Cerebellar cortex (tissue), 1 donor: ENCODE results near the gene ACOT2.
A peak's percentile ranks its signal among the peaks of the same experiment; 100 is the strongest.
"Not testable (repeated sequence)": the region's sequence is repeated elsewhere in the genome, so short reads cannot be mapped to it uniquely, and the experiment has no call there.

ENCODE experiments used
- DNase-seq: peaks from one replicate; pipeline ENCODE4 v3.0.0-alpha.2; 2015; ENCODE audit warnings: low spot score

ACOT2 gene, protein sequence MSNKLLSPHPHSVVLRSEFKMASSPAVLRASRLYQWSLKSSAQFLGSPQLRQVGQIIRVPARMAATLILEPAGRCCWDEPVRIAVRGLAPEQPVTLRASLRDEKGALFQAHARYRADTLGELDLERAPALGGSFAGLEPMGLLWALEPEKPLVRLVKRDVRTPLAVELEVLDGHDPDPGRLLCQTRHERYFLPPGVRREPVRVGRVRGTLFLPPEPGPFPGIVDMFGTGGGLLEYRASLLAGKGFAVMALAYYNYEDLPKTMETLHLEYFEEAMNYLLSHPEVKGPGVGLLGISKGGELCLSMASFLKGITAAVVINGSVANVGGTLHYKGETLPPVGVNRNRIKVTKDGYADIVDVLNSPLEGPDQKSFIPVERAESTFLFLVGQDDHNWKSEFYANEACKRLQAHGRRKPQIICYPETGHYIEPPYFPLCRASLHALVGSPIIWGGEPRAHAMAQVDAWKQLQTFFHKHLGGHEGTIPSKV

GRCh38 chr14:73569185-73569958 is at the start of gene ACOT2:
Gene ACOT2 (plus strand): TSS chr14:73569213. CDS start chr14:73569241, 28 bp downstream.
- peak; percentile 92 for DNase-seq

DNA sequence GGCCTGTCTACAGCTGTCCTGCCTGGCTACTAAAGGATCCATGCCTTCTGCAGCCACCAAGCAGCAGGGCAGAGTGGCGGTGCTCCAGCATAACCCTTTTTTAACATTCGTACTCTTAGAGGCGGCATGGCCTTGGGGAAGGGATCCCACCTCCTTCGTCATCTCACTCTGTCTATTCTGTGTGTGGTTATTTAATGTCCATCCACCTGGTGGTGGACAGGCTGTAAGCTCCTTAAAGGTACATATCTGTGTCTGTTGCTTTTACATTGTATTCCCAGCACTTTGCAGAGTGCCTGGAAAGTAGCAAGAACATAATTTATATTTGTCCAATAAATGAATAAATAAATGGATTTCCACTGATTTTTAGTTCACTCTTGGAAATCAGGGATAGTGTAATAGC is 47.8 kb upstream of the ACOT2 start:
- DNase-seq: no peak

GRCh38 chr14:73524493-73524892 is 44.5 kb upstream of the ACOT2 start:
- DNase-seq: no peak

GRCh38 chr14:73526036-73526984 is 42.7 kb upstream of the ACOT2 start:
- no peak for DNase-seq

DNA sequence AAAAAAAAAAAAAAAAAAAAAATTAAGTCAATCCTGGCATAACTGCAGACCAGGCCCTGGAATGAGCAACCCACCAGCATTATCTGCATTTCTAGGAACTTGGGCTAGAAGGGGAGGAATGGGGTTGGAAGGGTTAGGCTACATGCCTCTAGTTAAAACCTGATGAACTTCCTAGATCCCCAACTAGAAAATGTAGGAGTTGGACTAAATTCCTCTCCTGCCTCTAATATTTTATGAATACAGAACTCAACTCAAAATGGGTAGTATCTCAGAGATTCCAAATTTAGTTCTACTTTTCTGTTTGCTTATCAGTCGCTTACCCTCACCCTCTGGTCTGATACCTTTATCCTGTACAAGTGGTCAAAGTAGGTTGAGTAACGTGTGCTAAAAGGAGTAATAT is 39.7 kb upstream of the ACOT2 start:
- DNase-seq: not testable (repeated sequence)

- not testable (repeated sequence) for DNase-seq
These were observed 37.0 kb upstream of the ACOT2 start for GRCh38 chr14:73531971-73532370.

DNA sequence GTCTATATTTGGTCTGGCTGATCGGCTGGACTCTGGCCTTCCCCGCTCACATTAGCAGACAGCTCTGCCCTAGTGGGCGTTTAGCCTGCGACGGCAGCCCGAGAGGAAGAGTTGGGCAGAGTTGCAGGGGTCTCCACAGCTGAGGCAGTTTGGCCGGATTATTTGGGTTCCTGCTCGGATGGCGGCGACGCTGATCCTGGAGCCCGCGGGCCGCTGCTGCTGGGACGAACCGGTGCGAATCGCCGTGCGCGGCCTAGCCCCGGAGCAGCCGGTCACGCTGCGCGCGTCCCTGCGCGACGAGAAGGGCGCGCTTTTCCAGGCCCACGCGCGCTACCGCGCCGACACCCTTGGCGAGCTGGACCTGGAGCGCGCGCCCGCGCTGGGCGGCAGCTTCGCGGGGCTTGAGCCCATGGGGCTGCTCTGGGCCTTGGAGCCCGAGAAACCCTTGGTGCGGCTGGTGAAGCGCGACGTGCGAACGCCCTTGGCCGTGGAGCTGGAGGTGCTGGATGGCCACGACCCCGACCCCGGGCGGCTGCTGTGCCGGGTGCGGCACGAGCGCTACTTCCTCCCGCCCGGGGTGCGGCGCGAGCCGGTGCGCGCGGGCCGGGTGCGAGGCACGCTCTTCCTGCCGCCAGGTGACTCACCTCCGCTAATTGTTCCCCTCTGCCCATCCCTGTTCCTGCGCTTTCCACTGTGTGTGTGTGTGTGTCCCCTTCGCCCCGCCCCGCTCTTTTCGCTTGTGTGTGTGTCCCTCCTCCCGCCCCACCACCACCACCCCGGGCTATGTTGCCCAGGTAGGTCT is 31.6 kb upstream of the ACOT2 start:
- not testable (repeated sequence) for DNase-seq

GRCh38 chr14:73539017-73539416 is 30.0 kb upstream of the ACOT2 start:
- not testable (repeated sequence) for DNase-seq

DNA sequence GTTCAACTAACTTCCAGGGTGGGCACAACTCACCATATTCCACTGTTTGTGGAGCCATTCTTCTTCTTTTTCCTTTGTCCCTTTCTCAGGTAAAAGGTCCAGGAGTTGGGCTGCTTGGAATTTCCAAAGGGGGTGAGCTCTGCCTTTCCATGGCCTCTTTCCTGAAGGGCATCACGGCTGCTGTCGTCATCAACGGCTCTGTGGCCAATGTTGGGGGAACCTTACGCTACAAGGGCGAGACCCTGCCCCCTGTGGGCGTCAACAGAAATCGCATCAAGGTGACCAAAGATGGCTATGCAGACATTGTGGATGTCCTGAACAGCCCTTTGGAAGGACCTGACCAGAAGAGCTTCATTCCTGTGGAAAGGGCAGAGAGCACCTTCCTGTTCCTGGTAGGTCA is 26.1 kb upstream of the ACOT2 start:
- not testable (repeated sequence) for DNase-seq

DNA sequence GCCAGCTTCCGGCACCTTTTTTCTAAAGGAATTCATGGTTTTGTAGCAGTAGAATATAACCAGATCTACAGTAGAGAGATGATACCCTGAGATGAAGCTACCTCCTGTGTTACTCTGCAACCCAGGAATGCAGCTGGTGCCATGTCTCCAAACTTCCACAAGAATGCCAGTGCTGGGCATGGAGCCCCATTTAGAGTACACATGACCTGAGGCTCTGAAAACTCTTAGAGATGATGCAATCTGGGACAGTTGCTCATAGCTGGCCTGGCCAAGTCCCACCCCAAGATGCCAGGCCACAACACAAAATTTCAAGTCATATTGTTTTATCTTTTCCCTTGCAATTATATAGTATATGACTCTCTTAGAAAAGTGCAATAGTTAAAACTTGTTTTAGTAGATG is 23.7 kb upstream of the ACOT2 start:
- DNase-seq: not testable (repeated sequence)

DNA sequence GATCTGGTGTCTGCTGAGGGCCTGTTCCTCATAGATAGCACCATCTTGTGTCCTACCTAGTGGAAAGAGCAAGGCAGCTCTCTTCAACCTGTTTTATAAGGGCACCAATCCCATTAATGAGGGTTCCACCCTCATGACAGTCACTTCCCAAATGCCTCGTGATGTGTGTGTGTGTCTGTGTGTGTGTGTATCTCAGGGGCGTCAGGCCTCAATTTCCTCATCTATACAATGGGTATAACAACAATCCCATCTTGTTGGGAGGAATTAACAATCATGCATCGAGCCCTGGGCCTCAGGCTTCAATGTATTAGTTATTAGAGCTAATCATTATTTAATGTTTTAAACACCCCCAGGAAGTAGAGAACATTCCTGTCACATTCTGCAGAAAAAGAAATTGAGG is 19.9 kb upstream of the ACOT2 start:
- not testable (repeated sequence) for DNase-seq

DNA sequence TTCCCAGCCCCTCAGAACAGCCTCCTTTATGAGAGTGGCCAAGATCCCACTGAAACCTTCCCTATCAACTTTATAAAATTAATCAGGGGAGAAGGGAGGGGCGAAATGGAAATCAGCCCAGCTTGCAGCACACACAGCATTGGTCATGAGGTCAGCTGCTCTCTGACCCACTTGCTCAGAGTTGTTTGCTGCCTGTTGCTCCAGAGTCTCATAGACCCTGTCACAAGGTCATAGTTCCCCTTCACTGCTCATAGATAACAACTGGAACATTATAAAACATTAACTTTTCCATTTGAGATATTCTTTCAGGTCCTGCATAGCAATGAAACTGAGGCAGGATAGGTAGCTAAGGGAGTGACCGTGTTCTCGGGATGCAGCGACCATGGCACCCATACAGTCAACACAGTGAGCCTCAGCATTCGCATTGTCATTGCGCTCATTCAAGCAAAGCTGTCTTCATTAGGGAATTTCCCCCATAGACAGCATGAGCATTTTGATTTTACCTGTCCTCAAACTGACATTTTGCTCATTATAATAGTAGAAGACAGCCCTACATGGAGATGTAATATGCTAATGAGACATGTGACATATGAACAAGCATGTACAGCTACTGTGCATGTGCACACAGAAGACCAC is 19.0 kb upstream of the ACOT2 start:
- DNase-seq: not testable (repeated sequence)

DNA sequence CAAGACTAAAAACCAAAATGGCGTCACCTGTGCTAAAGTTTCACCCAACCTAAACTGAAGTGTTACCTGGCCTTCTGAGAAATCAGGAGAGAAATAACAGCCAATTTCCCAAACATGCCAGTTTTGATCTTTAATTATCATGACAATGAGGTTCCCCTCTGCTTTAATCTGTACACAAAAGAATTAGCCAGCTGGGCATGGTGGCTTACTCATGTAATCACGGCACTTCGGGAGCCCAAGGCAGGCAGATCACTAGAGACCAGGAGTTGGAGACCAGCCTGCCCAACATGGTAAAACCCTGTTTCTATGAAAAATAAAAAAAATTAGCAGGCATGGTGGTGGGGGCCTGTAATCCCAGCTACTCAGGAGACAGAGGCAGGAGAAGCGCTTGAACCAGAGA is 15.2 kb upstream of the ACOT2 start:
- no peak for DNase-seq

GRCh38 chr14:73557201-73557600 is 11.8 kb upstream of the ACOT2 start:
- DNase-seq: not testable (repeated sequence)

- DNase-seq: not testable (repeated sequence)
These were observed 10.8 kb upstream of the ACOT2 start for GRCh38 chr14:73558238-73558637.

GRCh38 chr14:73562256-73562655 is 6.8 kb upstream of the ACOT2 start:
- DNase-seq: not testable (repeated sequence)

GRCh38 chr14:73562696-73563095 is 6.3 kb upstream of the ACOT2 start:
- DNase-seq: not testable (repeated sequence)

DNA sequence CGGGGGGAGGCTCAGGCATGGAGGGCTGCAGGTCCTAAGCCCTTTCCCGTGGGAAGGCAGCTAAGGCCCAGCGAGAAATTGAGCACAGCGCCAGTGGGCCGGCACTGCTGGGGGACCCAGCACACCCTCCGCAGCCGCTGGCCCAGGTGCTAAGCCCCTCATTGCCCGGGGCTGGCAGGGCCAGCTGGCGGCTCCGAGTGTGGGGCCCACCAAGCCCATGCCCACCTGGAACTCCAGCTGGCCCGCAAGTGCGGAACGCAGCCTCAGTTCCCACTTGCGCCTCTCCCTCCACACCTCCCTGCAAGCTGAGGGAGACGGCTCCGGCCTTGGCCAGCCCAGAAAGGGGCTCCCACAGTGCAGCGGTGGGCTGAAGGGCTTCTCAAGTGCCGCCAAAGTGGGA is 2.6 kb upstream of the ACOT2 start:
- DNase-seq: not testable (repeated sequence)

GRCh38 chr14:73566935-73567334 is 2.1 kb upstream of the ACOT2 start:
- not testable (repeated sequence) for DNase-seq

- no peak for DNase-seq
These were observed 1.7 kb upstream of the ACOT2 start for GRCh38 chr14:73567358-73567757.
